ENCODE measurements around the gene B3GALNT2. TPM values are rescaled to one million over a fixed set of nuclear protein-coding genes. Genes with fewer than 3 reads are reported as not detected.

Gene B3GALNT2
- total RNA-seq, 1 experiment from 2014 or later, result 88.4 TPM

DNA sequence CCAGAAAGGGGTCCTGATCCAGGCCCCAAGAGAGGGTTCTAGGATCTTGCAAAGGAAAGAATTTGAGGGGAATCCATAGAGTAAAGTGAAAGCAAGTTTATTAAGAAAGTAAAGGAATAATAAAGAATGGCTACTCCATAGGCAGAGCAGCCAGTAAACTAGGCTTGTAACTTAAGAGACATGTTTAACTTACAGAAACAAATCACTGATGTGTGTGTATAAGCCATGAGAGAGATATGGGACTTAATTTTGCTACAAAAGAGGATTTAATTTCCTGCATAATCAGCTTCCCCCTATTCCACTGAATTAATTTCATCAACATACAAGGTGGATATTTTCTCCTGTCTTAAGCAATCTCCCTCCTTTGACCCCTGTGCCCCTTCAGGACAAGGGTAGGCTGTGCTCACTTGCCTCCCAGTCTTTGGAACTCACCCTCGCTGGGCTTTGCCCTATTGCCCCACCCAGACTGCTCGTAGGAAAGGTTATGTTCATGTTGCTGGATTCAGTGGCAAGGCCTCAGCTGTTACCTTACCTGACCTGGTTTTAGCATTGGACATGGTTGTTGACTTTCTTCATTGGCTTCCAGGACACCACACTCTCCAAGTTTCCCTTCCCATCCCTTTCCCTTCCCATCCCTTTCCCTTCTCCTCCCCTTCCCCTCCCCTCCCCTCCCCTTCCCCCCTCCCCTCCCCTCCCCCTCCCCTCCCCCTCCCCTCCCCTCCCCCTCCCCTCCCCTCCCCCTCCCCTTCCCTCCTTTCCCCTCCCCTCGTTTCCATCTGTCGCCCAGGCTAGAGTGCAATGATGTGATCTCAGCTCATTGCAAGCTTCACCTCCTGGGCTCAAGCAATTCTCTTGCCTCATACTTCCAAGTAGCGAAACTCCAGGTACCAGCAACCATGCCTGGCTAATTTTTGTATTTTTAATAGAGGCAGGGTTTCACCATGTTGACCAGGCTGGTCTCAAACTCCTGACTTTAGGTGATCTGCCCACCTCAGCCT lies 92.5 kb downstream of the B3GALNT2 start:
- CTCF ChIA-PET, result interaction anchor here (0.6 to 1.5 kb wide), 10 partner anchors 7 to 923 kb away, joined by 3 to 6 read pairs (median 4); partner anchors contain the start of gene TBCE
- TF ChIP-seq CTCF (IDR thresholded peaks at IDR 0.05; ENCODE audit: unreplicated experiment), result no peak
- POLR2A ChIA-PET, result interaction anchor here (0.5 to 8.5 kb wide), 7 partner anchors 19 to 944 kb away, joined by 3 to 107 read pairs (median 3); partner anchors contain the start of genes ARID4B, GGPS1 and TBCE
- peaks cover 33% of the 10 kb centered on the region for H3K36me3 Mint-ChIP-seq (ENCODE audit: insufficient read depth, unreplicated experiment)
- peak; percentile 52 for DNase-seq (ENCODE audit: unreplicated experiment)
- intact Hi-C loops (cut with micrococcal nuclease), result no loop called here
- H3K4me3 Mint-ChIP-seq (ENCODE audit: unreplicated experiment), result no peak overlapping the region
- no peaks in the 10 kb centered on the region for H3K9me3 Mint-ChIP-seq (ENCODE audit: unreplicated experiment)
- peak overlapping the region; percentile 19 for H3K27ac Mint-ChIP-seq (ENCODE audit: low read depth, unreplicated experiment)
- BruUV-seq (replicated peaks), result no TSS peak
- peaks cover 13% of the 10 kb centered on the region for H3K4me1 Mint-ChIP-seq (ENCODE audit: insufficient read depth, unreplicated experiment)
- H3K27me3 Mint-ChIP-seq (ENCODE audit: insufficient read depth, unreplicated experiment), result no peaks in the 10 kb centered on the region

GRCh38 chr1:235410467-235410866 lies 93.8 kb downstream of the B3GALNT2 start:
- no TSS peak for BruUV-seq (replicated peaks)
- Mint-ChIP-seq H3K4me1 (ENCODE audit: insufficient read depth, unreplicated experiment) (peaks cover 8% of the 10 kb centered on the region), H3K4me3 (ENCODE audit: unreplicated experiment) (no peak overlapping the region), H3K27me3 (ENCODE audit: insufficient read depth, unreplicated experiment) (no peaks in the 10 kb centered on the region), H3K27ac (ENCODE audit: low read depth, unreplicated experiment) (no peak overlapping the region), H3K36me3 (ENCODE audit: insufficient read depth, unreplicated experiment) (peaks cover 26% of the 10 kb centered on the region), H3K9me3 (ENCODE audit: unreplicated experiment) (no peaks in the 10 kb centered on the region)
- DNase-seq (ENCODE audit: unreplicated experiment), result no peak
- ChIA-PET POLR2A (interaction anchor here (0.6 to 8.5 kb wide), 5 partner anchors 8 to 154 kb away, joined by 3 to 107 read pairs (median 5); partner anchors contain the start of genes ARID4B, GGPS1 and TBCE), CTCF (interaction anchor here (0.7 to 1.9 kb wide), 5 partner anchors 26 to 155 kb away, joined by 3 to 6 read pairs (median 4); partner anchors contain the start of gene TBCE)
- TF ChIP-seq CTCF (IDR thresholded peaks at IDR 0.05; ENCODE audit: unreplicated experiment), result no peak
- intact Hi-C loops (cut with micrococcal nuclease), result no loop called here

DNA sequence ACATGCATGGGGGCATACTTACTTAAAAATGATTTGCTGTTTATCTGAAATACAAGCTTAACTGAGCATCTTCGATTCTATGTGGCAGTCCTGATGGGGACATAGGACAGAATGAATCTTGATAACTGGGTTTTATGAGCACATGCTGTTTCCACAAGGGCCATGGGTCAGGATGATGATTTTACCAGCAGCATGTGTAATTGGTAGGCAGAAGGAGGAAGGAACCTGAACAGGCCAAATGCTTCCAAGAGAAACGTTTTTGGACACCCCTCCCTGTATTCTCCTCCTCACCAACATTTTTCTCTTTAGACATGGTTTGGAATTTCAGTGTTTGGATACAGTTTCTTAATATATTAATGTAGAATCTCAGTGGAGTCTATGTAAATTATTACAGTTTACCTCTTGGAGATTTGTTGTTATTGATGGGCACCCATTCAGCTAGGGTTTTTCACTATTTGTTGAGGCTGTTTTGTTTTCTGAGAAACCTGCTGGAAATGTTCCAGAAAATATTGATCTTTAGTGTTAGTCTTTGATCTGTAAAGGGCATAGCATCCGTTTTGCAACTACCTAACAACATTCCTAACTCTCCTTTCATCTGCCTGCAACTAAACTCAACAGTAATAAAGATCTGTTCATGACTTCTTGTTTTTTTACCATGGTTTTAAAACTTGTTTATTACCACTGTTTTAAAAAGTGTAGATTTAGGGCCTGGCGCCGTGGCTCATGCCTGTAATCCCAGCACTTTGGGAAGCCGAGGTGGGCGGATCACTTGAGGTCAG lies 95.0 kb downstream of the B3GALNT2 start:
- TF ChIP-seq CTCF (IDR thresholded peaks at IDR 0.05; ENCODE audit: unreplicated experiment), result no peak
- Mint-ChIP-seq H3K27me3 (ENCODE audit: insufficient read depth, unreplicated experiment) (no peaks in the 10 kb centered on the region), H3K9me3 (ENCODE audit: unreplicated experiment) (no peaks in the 10 kb centered on the region), H3K4me3 (ENCODE audit: unreplicated experiment) (no peak overlapping the region), H3K27ac (ENCODE audit: low read depth, unreplicated experiment) (no peak overlapping the region), H3K4me1 (ENCODE audit: insufficient read depth, unreplicated experiment) (peaks cover 11% of the 10 kb centered on the region), H3K36me3 (ENCODE audit: insufficient read depth, unreplicated experiment) (peaks cover 15% of the 10 kb centered on the region)
- DNase-seq (ENCODE audit: unreplicated experiment), result no peak
- BruUV-seq (replicated peaks), result no TSS peak
- ChIA-PET POLR2A (interaction anchor here (0.7 to 8.5 kb wide), 6 partner anchors 11 to 203 kb away, joined by 3 to 107 read pairs (median 4); partner anchors contain the start of genes ARID4B, GGPS1 and TBCE), CTCF (interaction anchor here (0.6 to 5.7 kb wide), 7 partner anchors 7 to 305 kb away, joined by 3 to 54 read pairs (median 5); partner anchors contain the start of gene TBCE)
- intact Hi-C loops (cut with micrococcal nuclease), result no loop called here

Data from MCF 10A (cell line).